Stimulated activated naive CD4-positive, alpha-beta T cell (primary cell): ENCODE measurements around the gene DRICH1.
"Not testable (repeated sequence)": the region's sequence is repeated elsewhere in the genome, so short reads cannot be mapped to it uniquely, and the experiment has no call there.

Source experiments
- DNase-seq, 6 experiments: peaks; one replicate each; lab custom pipeline; 2025; lab: John Stamatoyannopoulos, UW

Gene DRICH1

GRCh38 chr22:23566705-23567475 is 65.2 kb downstream of the DRICH1 start:
- no peak for DNase-seq

- peak in 1 of 6 experiments; percentile 4 for DNase-seq
These were observed 66.0 kb downstream of the DRICH1 start for GRCh38 chr22:23565915-23566704.

- no peak for DNase-seq
These were observed 66.7 kb downstream of the DRICH1 start for GRCh38 chr22:23565305-23565914.

GRCh38 chr22:23564276-23564675 is 67.8 kb downstream of the DRICH1 start:
- no peak for DNase-seq

- no peak for DNase-seq
These were observed 69.0 kb downstream of the DRICH1 start for GRCh38 chr22:23563111-23563510.

- DNase-seq: no peak
These were observed 69.9 kb downstream of the DRICH1 start for GRCh38 chr22:23562186-23562585.

GRCh38 chr22:23561025-23561510 is 71.1 kb downstream of the DRICH1 start:
- not testable (repeated sequence) for DNase-seq

- DNase-seq: not testable (repeated sequence)
These were observed 71.9 kb downstream of the DRICH1 start for GRCh38 chr22:23560215-23560614.
